ENCODE results near the gene ETV6. TPM values are rescaled to one million over a fixed set of nuclear protein-coding genes. Genes with fewer than 3 reads are reported as not detected.

Gene ETV6
- total and polyA plus RNA-seq, 2 of the 8 experiments (the other 6 are each of a cell fraction or from before 2014, with no cell fraction given) = 5.5 to 23.9 TPM

GRCh38 chr12:11731042-11731357, 81.5 kb downstream of the ETV6 start (continued):
- TF ChIP-seq CHD7 (IDR thresholded peaks at IDR 0.05; ENCODE audit: insufficient replicate concordance, low read length) = no peak
- no peak for TF ChIP-seq CTCF (IDR thresholded peaks at IDR 0.05; ENCODE audit: control extremely low read depth in 1 of 3, insufficient read depth in 1 of 3, low read depth in 1 of 3, low read length in 3 of 3)

All from H1 (cell line).